Common myeloid progenitor, CD34-positive (primary cell): ENCODE results near the gene SDK2.

Source experiments
- CTCF ChIA-PET: fragments of 350-600 bp; sonication (Branson Sonifier 250); formaldehyde crosslinking; loops from one replicate; lab custom pipeline; 2021; ENCODE audit warnings: antibody characterized with exemption; lab: Charles Lee
- POLR2A ChIA-PET: fragments of 350-600 bp; sonication (Branson Sonifier 250); formaldehyde crosslinking; loops from one replicate; lab custom pipeline; 2021; ENCODE audit warnings: antibody characterized with exemption; lab: Charles Lee
- DNase-seq, 3 donors: peaks; one replicate each; pipeline versions ENCODE4 v3.0.0 to v3.0.0-alpha.2; 2013
- H3K27ac ChIP-seq, 2 experiments: 1 replicate in 1 of 2; 2 replicates in 1 of 2; pipeline ENCODE4 v1.7.0; 2013; ENCODE audit warnings: inconsistent platforms in 2 of 2, low read length in 2 of 2, mild to moderate bottlenecking in 2 of 2, low read depth in 1 of 2, moderate library complexity in 1 of 2; ENCODE audit not compliant: severe bottlenecking in 2 of 2, insufficient read depth in 1 of 2, poor library complexity in 1 of 2
- H3K27me3 ChIP-seq, 5 experiments: replicated peaks in 2 of 5; 1 replicate in 3 of 5; 2 replicates in 2 of 5; pipeline versions ENCODE4 v1.6.1 to v1.7.0; 2013; ENCODE audit warnings: low read length in 4 of 5, mild to moderate bottlenecking in 2 of 5, moderate library complexity in 2 of 5, inconsistent platforms in 1 of 5; ENCODE audit not compliant: insufficient read depth in 5 of 5, control insufficient read depth in 4 of 5
- H3K36me3 ChIP-seq, 4 experiments: 1 replicate in 2 of 4; 2 replicates in 2 of 4; pipeline versions ENCODE4 v1.6.1 to v1.7.0; 2013; ENCODE audit warnings: low read length in 3 of 4, control low read depth in 1 of 4, mild to moderate bottlenecking in 1 of 4; ENCODE audit not compliant: control insufficient read depth in 4 of 4, insufficient read depth in 4 of 4
- H3K4me1 ChIP-seq, 4 experiments: 1 replicate in 3 of 4; 2 replicates in 1 of 4; pipeline versions ENCODE4 v1.6.1 to v1.7.1; 2013; ENCODE audit warnings: low read length in 3 of 4, mild to moderate bottlenecking in 3 of 4, control low read depth in 1 of 4, inconsistent platforms in 1 of 4, moderate library complexity in 1 of 4; ENCODE audit not compliant: control insufficient read depth in 4 of 4, insufficient read depth in 4 of 4; ENCODE audit errors: control extremely low read depth in 1 of 4
- H3K4me3 ChIP-seq, 7 experiments: 1 replicate in 4 of 7; 2 replicates in 3 of 7; pipeline versions ENCODE4 v1.5.1 to v1.7.0; 2013; ENCODE audit warnings: mild to moderate bottlenecking in 7 of 7, low read length in 6 of 7, moderate library complexity in 6 of 7, inconsistent platforms in 2 of 7, low read depth in 2 of 7, control low read depth in 1 of 7; ENCODE audit not compliant: insufficient read depth in 4 of 7, control insufficient read depth in 1 of 7; ENCODE audit errors: extremely low read depth in 1 of 7
- H3K9me3 ChIP-seq, 5 experiments: 1 replicate in 4 of 5; 2 replicates in 1 of 5; pipeline versions ENCODE4 v1.6.1 to v1.7.1; 2013; ENCODE audit warnings: low read length in 4 of 5, mild to moderate bottlenecking in 2 of 5, inconsistent platforms in 1 of 5, low read depth in 1 of 5, moderate library complexity in 1 of 5; ENCODE audit not compliant: control insufficient read depth in 4 of 5, insufficient read depth in 2 of 5; ENCODE audit errors: control extremely low read depth in 1 of 5
- WGBS: methylation state at CpG from one replicate; pipeline ENCODE4 v1.1.5; 2013; ENCODE audit not compliant: insufficient coverage; 5-methylcytosine and 5-hydroxymethylcytosine counted together

SDK2 gene

GRCh38 chr17:73638556-73638955, 5.7 kb downstream of the SDK2 start:
- H3K4me1 ChIP-seq, result peaks cover 2 to 26% (median 17%) of the 10 kb centered on the region in 4 experiments
- peaks cover 0 to 2% (median 0%) of the 10 kb centered on the region in 4 experiments for H3K36me3 ChIP-seq

GRCh38 chr17:73637866-73638265, 6.4 kb downstream of the SDK2 start:
- Histone ChIP-seq H3K4me1 (peaks cover 1 to 19% (median 10%) of the 10 kb centered on the region in 4 experiments), H3K27ac (no peak overlapping the region), H3K4me3 (no peak overlapping the region), H3K27me3 (peaks cover 0 to 18% (median 6%) of the 10 kb centered on the region in 5 experiments), H3K9me3 (no peaks in the 10 kb centered on the region), H3K36me3 (peaks cover 0 to 2% (median 0%) of the 10 kb centered on the region in 4 experiments)
- CTCF ChIA-PET, result no interaction called here
- no peak for DNase-seq
- 100% methylated on average over 3 of the region's 8 CpGs for WGBS
- POLR2A ChIA-PET, result no interaction called here

More at GRCh38 chr17:73638556-73638955, 5.7 kb downstream of the SDK2 start:
- no peak overlapping the region for H3K4me3 ChIP-seq
- H3K27ac ChIP-seq, result no peak overlapping the region
- CTCF ChIA-PET, result interaction anchor here (1.2 kb wide), 1 partner anchor 9 kb away, joined by 4 read pairs; no protein-coding TSS in a partner anchor
- POLR2A ChIA-PET, result no interaction called here
- no peak for DNase-seq
- WGBS, result 100% methylated on average over 2 of the region's 3 CpGs
- H3K27me3 ChIP-seq, result peaks cover 0 to 20% (median 8%) of the 10 kb centered on the region in 5 experiments
- no peaks in the 10 kb centered on the region for H3K9me3 ChIP-seq

GRCh38 chr17:73635101-73635817, 9.0 kb downstream of the SDK2 start:
- POLR2A ChIA-PET, result no interaction called here

GRCh38 chr17:73634629-73635028, 9.6 kb downstream of the SDK2 start:
- H3K4me3 ChIP-seq, result no peak overlapping the region
- peaks cover 0 to 2% (median 0%) of the 10 kb centered on the region in 5 experiments for H3K27me3 ChIP-seq
- H3K4me1 ChIP-seq, result peaks cover 0 to 4% (median 0%) of the 10 kb centered on the region in 4 experiments
- no peaks in the 10 kb centered on the region for H3K9me3 ChIP-seq
- ChIA-PET POLR2A (interaction anchor here (0.6 kb wide), 1 partner anchor 199 kb away, joined by 5 read pairs; no protein-coding TSS in a partner anchor), CTCF (interaction anchor here (1.2 to 2.6 kb wide), 3 partner anchors 11 to 205 kb away, joined by 3 to 6 read pairs (median 4); no protein-coding TSS in a partner anchor)
- H3K36me3 ChIP-seq, result peaks cover 0 to 2% (median 0%) of the 10 kb centered on the region in 4 experiments
- H3K27ac ChIP-seq, result no peak overlapping the region
- WGBS, result 100% methylated on average over 4 of the region's 5 CpGs
- no peak for DNase-seq

More at GRCh38 chr17:73635101-73635817, 9.0 kb downstream of the SDK2 start:
- CTCF ChIA-PET, result interaction anchor here (1.5 to 2.6 kb wide), 2 partner anchors 11 to 206 kb away, joined by 3 to 6 read pairs; no protein-coding TSS in a partner anchor
- peaks cover 0 to 4% (median 0%) of the 10 kb centered on the region in 4 experiments for H3K4me1 ChIP-seq
- peaks cover 0 to 2% (median 0%) of the 10 kb centered on the region in 4 experiments for H3K36me3 ChIP-seq
- 98% methylated on average over 10 of the region's 12 CpGs for WGBS
- H3K4me3 ChIP-seq, result no peak overlapping the region
- peaks cover 0 to 2% (median 0%) of the 10 kb centered on the region in 5 experiments for H3K27me3 ChIP-seq
- no peaks in the 10 kb centered on the region for H3K9me3 ChIP-seq
- no peak for DNase-seq
- H3K27ac ChIP-seq, result no peak overlapping the region

GRCh38 chr17:73633736-73634135, 10.5 kb downstream of the SDK2 start:
- no peaks in the 10 kb centered on the region for H3K9me3 ChIP-seq
- peaks cover 0 to 2% (median 0%) of the 10 kb centered on the region in 5 experiments for H3K27me3 ChIP-seq
- peaks cover 0 to 2% (median 0%) of the 10 kb centered on the region in 4 experiments for H3K36me3 ChIP-seq
- no peak overlapping the region for H3K4me3 ChIP-seq
- H3K27ac ChIP-seq, result no peak overlapping the region
- ChIA-PET CTCF (interaction anchor here (1.1 to 2.6 kb wide), 3 partner anchors 10 to 41 kb away, joined by 3 to 6 read pairs (median 4); no protein-coding TSS in a partner anchor), POLR2A (no interaction called here)
- 98% methylated on average over 8 of the region's 8 CpGs for WGBS
- no peak for DNase-seq
- H3K4me1 ChIP-seq, result peaks cover 0 to 9% (median 4%) of the 10 kb centered on the region in 4 experiments

- Histone ChIP-seq H3K36me3 (no peaks in the 10 kb centered on the region), H3K9me3 (no peaks in the 10 kb centered on the region), H3K4me1 (peaks cover 0 to 14% (median 6%) of the 10 kb centered on the region in 4 experiments), H3K4me3 (no peak overlapping the region), H3K27ac (no peak overlapping the region), H3K27me3 (peaks cover 0 to 2% (median 0%) of the 10 kb centered on the region in 5 experiments)
- DNase-seq, result no peak
- 92% methylated on average over 1 of the region's 2 CpGs for WGBS
- CTCF ChIA-PET, result interaction anchor here (1.0 to 1.1 kb wide), 2 partner anchors 10 to 40 kb away, joined by 3 read pairs; no protein-coding TSS in a partner anchor
- POLR2A ChIA-PET, result no interaction called here
These were observed 11.7 kb downstream of the SDK2 start for GRCh38 chr17:73632513-73632912.
